ENCODE data around the gene CTBP1.

Gene CTBP1

GRCh38 chr4:1279253-1279652, 30.3 kb upstream of the CTBP1 start:
- no peak for TF ChIP-seq ZFX (IDR thresholded peaks at IDR 0.05)
- H3K27ac ChIP-seq, result no peak overlapping the region

GRCh38 chr4:1277667-1278665, 29.0 kb upstream of the CTBP1 start:
- no peak overlapping the region for H3K27ac ChIP-seq
- TF ChIP-seq CTCF (conservative IDR thresholded peaks at IDR 0.05) (no peak), ZFX (IDR thresholded peaks at IDR 0.05) (no peak)

GRCh38 chr4:1276984-1277383, 28.1 kb upstream of the CTBP1 start:
- TF ChIP-seq CTCF (conservative IDR thresholded peaks at IDR 0.05), result no peak
- TF ChIP-seq ZFX (IDR thresholded peaks at IDR 0.05), result no peak
- no peak overlapping the region for H3K27ac ChIP-seq

GRCh38 chr4:1274871-1275270, 25.9 kb upstream of the CTBP1 start:
- no peak for TF ChIP-seq CTCF (conservative IDR thresholded peaks at IDR 0.05)
- H3K27ac ChIP-seq, result no peak overlapping the region

- TF ChIP-seq ZFX (IDR thresholded peaks at IDR 0.05) (no peak), CTCF (conservative IDR thresholded peaks at IDR 0.05) (no peak)
- H3K27ac ChIP-seq, result no peak overlapping the region
These were observed 22.8 kb upstream of the CTBP1 start for GRCh38 chr4:1271686-1272085.

GRCh38 chr4:1269209-1269608, 20.3 kb upstream of the CTBP1 start:
- H3K27ac ChIP-seq, result no peak overlapping the region
- TF ChIP-seq CTCF (conservative IDR thresholded peaks at IDR 0.05) (no peak), ZFX (IDR thresholded peaks at IDR 0.05) (no peak)

- no peak overlapping the region for H3K27ac ChIP-seq
- TF ChIP-seq CTCF (conservative IDR thresholded peaks at IDR 0.05) (no peak), ZFX (IDR thresholded peaks at IDR 0.05) (no peak)
These were observed 18.2 kb upstream of the CTBP1 start for GRCh38 chr4:1266881-1267763.
